NB4 (cell line): ENCODE results near the gene TMEM52.

Experiments
- DNase-seq: peaks from one replicate; pipeline ENCODE4 v3.0.0; 2010; ENCODE audit warnings: low read depth
- H3K4me3 ChIP-seq: one replicate; pipeline ENCODE4 v1.5.1; 2011; ENCODE audit warnings: mild to moderate bottlenecking, low read depth, low read length, moderate library complexity
- MYC ChIP-seq: IDR thresholded peaks from 2 replicates; pipeline ENCODE4 v1.6.1; 2011; ENCODE audit warnings: low read depth, low read length
- POLR2A ChIP-seq: IDR thresholded peaks from 2 replicates; pipeline ENCODE4 v1.6.1; 2011; ENCODE audit warnings: mild to moderate bottlenecking; ENCODE audit not compliant: insufficient read length; ENCODE audit errors: extremely low read depth
- TF ChIP-seq, protein P1 (sequence below): IDR thresholded peaks from 2 replicates; pipeline ENCODE4 v1.6.1; 2011; ENCODE audit warnings: low read depth, low read length
- TF ChIP-seq, protein P2 (sequence below): IDR thresholded peaks from one replicate; pipeline ENCODE4 v1.5.1; 2012; ENCODE audit warnings: low read depth, low read length

The TMEM52 gene

DNA sequence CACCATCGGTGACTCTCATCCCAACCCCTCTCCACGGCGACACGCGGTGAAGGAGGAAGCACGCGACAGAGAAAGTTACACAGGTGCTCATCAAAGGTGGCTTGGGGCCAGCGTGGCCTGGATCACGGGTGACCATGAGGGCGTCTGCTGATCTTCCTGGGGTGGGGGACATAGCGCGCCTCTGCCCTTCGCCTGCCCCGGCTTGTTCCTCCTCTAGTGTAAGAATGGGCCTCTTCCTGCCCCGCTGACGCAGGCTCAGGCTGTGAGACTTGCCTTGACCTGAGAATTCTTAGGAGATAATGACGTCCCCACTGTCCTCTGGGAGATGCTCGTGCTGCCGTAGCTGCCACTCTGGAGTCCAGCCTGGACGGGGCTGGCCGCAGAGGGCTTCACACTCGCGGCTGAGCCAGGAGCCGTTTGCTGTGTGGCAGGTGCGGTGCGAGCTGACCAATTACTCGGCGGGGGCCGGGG is 39.0 kb upstream of the TMEM52 start:
- no peak overlapping the region for H3K4me3 ChIP-seq
- TF ChIP-seq MYC = no peak
- no peak for TF ChIP-seq POLR2A
- TF ChIP-seq, protein P1, sequence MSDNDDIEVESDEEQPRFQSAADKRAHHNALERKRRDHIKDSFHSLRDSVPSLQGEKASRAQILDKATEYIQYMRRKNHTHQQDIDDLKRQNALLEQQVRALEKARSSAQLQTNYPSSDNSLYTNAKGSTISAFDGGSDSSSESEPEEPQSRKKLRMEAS = no peak
- TF ChIP-seq, protein P2, sequence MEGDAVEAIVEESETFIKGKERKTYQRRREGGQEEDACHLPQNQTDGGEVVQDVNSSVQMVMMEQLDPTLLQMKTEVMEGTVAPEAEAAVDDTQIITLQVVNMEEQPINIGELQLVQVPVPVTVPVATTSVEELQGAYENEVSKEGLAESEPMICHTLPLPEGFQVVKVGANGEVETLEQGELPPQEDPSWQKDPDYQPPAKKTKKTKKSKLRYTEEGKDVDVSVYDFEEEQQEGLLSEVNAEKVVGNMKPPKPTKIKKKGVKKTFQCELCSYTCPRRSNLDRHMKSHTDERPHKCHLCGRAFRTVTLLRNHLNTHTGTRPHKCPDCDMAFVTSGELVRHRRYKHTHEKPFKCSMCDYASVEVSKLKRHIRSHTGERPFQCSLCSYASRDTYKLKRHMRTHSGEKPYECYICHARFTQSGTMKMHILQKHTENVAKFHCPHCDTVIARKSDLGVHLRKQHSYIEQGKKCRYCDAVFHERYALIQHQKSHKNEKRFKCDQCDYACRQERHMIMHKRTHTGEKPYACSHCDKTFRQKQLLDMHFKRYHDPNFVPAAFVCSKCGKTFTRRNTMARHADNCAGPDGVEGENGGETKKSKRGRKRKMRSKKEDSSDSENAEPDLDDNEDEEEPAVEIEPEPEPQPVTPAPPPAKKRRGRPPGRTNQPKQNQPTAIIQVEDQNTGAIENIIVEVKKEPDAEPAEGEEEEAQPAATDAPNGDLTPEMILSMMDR = no peak
- DNase-seq = no peak

DNA sequence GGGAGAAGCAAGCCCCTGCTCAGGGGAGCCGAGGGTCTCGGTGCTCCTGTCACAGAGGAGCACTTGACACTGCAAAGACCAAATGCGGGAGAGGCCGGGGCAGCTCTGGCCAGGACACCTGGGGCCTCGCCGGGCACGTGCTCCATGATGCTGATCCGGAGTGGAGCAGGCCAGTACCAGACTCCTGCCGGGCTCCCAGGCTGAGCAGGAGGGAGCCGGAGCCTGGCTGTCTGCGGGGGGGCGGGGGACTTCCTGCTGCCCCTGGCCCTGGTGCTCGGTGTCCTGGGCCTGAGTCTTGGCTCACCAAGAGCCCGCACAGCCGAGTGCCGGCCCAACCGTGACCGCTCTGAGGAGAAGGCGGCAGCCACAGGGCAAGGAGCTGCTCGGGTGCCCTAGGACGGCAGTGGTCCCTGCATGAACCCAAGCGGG is 38.5 kb upstream of the TMEM52 start:
- no peak for TF ChIP-seq MYC
- TF ChIP-seq, protein P2 = no peak
- H3K4me3 ChIP-seq = no peak overlapping the region
- no peak for DNase-seq

DNA sequence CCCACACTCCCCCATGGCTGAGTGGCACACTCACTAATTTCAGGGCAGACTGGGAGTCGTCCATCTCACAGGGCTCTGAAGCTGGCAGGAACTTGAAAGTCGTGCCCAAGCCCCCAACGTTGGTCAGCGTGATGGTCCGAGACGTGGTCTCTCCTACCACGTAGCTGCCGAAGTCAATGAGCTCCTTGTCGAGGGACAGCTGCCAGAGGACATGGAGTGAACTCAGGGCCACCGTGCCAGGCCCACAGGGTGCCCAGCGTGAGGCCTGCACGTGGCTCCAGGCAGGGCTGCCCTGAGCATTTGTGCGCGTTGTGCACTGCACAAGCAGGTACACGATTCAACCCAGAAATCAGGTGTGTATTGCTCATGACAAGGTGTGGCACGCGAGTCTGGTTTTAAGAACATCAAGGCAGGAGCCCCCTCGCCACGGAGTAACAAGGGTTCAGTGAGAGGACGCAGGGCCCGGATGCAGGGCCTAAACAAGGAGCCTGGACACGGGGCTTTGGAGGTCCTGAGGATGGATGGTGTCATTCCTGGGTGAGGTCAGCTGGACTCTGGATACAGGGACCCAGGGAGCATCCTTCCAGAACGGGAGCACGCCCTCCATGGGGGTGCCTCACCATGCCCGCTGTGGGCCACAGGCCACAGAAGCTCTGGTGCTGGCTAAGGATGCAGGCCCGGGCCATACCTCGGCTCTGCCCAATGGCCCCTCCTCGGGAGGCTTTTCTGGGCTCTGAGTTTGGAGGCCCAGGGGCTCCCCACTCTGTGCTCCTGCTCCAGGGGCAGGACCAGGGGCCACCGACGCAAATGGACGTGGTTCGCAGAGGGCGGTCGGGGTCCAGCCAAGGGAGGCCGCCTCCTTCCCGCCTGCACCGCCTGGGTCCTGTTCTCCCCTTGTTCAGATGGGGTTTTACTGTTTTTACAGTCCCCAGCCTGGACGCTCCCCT is 37.8 kb upstream of the TMEM52 start:
- TF ChIP-seq, protein P2 = no peak
- TF ChIP-seq MYC (no peak), POLR2A (no peak)
- TF ChIP-seq, protein P1 = no peak
- no peak overlapping the region for H3K4me3 ChIP-seq
- no peak for DNase-seq

DNA sequence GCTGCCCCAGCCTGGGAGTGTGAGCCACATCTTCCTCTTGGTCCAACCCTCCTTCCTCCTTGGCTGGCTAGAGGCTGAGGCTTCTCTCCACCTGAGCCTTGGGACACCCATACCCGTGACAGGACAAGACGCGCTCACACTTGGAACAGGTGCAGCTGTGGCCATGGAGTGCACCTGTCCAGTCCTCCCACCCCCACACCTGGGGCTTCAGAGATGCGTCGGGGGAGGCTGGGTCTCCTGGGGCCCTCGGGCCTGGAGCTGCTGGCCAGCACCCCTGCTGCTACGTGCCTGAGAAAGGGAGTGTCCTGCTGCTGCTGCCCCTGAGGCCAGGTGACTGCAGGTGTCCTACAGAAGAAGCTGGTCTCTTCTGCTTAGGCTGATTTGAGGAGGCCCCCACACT is 37.0 kb upstream of the TMEM52 start:
- TF ChIP-seq, protein P1 = no peak
- no peak for TF ChIP-seq POLR2A
- TF ChIP-seq, protein P2 = no peak
- TF ChIP-seq MYC = no peak
- H3K4me3 ChIP-seq = no peak overlapping the region
- DNase-seq = no peak

DNA sequence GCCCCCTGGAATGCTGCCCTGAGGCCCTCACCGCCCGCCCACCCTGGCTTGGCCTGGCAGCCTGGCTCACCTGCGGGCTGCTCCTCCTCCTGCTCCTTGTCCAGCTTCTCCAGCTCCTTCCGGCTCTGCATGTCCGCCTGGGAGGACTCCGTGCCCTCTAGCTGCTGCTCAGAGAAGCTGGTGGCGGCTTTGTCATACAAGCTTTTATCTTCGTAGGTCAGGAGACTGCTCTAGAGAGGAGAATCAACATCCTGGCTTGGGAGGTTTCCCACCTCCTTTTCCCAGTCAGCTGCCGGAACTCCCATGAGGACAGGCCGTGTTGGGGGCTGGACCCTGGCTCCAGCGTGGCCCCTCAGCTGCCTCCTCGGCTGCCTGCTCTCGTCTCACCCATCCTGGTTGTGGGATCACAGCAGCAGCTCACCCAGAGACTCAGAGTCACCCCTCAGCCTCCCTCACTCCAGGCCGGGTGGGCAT is 36.6 kb upstream of the TMEM52 start:
- no peak for DNase-seq
- H3K4me3 ChIP-seq = no peak overlapping the region
- TF ChIP-seq MYC = no peak

DNA sequence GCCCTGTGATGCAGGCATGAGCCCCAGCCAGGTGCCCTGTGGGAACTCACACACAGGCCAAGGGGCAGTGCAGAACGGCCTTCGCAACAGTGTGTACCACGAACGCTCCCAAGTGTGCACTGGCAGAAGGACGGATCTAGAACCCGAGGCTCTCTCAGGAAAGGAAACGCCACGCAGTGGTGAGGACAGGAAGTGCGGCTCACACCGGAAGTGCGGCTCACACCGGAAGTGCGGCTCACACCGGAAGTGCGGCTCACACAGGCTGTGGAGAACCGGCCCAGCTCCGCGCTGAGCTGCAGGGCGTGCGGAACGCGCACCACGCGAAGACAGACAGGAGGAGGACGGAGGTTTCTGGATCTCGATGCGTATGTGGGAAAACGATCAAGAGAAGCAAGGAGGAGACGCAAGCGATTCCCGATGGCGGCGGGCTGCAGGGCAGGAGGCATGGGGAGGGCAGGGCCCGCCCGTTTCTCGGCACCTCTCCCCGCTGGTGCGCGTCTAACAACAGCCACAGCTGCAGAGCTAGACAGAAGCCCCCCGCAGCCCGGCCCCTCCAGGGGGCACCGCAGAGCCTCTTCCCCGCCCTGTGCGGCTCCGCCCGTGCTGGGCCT is 35.9 kb upstream of the TMEM52 start:
- TF ChIP-seq, protein P1 = no peak
- TF ChIP-seq, protein P2 = peak; percentile 14
- TF ChIP-seq POLR2A = no peak
- no peak for DNase-seq
- H3K4me3 ChIP-seq = no peak overlapping the region
